ENCODE data around the gene LFNG.

GRCh38 chr7:2520761-2521290, 1.3 kb downstream of the LFNG start:
- no peak for TF ChIP-seq POLR2A (IDR thresholded peaks at IDR 0.05)
- TF ChIP-seq, protein P1, sequence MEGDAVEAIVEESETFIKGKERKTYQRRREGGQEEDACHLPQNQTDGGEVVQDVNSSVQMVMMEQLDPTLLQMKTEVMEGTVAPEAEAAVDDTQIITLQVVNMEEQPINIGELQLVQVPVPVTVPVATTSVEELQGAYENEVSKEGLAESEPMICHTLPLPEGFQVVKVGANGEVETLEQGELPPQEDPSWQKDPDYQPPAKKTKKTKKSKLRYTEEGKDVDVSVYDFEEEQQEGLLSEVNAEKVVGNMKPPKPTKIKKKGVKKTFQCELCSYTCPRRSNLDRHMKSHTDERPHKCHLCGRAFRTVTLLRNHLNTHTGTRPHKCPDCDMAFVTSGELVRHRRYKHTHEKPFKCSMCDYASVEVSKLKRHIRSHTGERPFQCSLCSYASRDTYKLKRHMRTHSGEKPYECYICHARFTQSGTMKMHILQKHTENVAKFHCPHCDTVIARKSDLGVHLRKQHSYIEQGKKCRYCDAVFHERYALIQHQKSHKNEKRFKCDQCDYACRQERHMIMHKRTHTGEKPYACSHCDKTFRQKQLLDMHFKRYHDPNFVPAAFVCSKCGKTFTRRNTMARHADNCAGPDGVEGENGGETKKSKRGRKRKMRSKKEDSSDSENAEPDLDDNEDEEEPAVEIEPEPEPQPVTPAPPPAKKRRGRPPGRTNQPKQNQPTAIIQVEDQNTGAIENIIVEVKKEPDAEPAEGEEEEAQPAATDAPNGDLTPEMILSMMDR (IDR thresholded peaks at IDR 0.05), result no peak
